OCI-M2 (cell line): ENCODE data around the gene CCBE1.
"Not testable (repeated sequence)": the region's sequence is repeated elsewhere in the genome, so short reads cannot be mapped to it uniquely, and the experiment has no call there.

Experiments used
- DNase-seq: peaks from one replicate; lab custom pipeline; 2025; ENCODE audit not compliant: unreplicated experiment; lab: John Stamatoyannopoulos, UW

CCBE1 gene

DNA sequence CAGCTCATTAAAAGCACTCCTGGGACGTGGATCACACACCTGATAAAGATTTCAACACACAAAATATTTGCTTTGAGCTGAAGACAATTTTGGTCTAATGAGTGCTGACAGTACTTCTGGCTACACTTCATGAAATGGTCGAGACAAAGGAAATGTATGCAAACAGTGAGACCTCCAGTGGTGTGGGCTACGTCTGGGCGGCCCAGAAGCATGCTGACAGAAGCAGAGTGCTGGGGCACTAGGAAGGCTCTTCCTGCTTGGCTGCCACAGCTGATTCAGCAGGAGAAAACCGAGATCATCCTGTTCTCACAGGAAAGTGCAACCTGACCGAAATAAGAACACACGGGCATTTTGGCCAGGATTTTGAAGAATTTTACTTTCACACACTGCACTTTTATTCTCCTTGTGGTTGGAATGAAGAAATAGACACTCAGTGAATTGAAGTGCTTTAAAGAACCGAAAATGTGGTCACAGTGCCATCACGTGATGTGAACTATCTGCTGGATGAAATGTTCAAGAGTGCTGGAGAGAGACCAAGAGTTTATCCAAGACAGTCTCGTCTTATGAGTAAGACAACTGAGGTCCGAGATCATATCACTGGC is 149.5 kb downstream of the CCBE1 start:
- DNase-seq = no peak

DNA sequence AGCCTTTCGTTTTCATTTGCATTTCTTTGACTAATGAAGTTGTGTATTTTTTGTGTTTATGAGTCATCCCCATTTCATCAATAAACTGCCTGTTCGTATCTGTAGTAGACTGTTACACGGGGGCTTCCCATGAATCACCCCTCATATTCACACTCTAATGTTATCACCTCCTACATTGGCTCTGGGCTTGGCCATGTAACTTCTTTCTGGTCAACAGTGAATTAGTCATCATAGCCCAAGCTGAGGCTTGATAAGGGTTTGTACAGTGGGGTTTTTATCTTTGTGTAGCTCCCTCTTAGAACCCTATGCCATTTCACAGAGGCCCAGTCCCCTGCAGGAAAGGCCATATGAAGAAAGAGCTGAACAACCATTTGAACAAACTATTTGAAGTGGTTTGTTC is 151.0 kb downstream of the CCBE1 start:
- no peak for DNase-seq

DNA sequence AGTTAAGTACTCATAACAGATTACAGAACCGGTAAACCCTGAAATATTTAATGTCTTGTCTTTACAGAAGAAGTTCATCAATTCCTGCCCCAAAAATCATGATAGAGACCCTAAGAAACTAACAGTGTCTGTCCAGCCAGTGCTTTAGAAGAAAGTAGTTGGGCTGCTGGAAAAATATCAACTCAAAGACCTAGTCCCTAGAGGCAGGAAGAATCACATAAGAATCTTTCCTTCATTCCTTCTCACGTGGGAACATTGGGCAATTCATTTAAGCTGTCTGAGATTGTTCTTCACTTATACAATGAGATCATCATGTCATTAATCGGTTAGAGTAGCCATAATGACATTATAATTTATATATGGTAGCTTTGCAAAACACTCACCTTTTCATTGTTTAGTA is 156.4 kb downstream of the CCBE1 start:
- no peak for DNase-seq

DNA sequence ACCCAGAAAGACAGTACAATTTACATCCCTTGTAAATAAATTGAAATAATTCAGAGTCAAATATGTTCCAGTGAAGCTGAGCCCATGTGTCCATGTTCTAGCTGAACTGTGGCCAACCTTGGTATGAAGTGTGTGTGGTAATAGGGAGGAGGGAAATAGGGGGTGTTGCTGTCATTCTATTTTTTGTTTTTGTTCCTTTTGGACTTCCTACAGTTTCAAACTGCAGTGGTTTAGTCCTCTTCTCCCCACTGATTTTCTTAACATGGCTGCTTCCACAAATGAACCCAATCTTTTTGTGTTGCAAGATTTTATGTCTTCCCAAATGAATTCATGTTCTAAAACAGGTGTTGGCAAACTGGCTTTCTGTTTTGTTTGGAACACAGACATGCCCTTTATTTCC is 156.9 kb downstream of the CCBE1 start:
- DNase-seq = no peak

DNA sequence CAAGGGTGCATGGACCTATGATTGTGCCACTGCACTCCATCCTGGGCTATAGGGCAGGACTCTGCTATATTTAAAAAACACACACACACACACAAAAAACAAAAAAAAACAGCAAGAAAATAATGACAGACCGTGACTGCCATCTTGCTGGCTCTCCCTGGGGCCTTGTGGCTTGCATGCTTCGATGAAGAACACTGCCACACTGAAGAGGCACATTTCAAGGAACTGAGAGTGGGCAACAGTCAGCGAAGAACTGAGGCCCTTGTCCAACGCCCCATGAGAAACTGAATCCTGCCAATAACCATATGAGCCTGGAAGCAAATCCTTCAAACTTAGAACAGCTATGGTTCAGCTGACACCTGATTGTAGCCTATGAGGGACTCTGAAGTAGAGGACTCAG is 158.1 kb downstream of the CCBE1 start:
- DNase-seq = no peak

DNA sequence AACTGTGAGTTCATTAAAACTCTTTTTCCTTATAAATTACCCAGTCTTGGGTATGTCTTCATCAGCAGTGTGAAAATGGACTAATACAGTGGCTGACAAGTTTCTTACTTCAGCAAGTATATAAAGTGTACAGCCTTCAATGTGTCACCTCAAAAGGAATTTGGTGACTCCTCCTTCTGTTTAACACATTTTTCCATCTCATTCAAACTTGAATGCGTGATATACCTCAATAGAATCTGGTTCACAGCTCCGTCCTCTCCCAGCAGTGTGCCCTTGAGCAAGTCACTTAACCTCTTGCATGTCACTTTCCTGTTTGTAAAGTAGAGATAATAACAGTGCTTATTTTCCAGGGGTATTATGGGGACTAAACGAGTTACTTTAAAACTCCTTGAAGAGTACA is 159.6 kb downstream of the CCBE1 start:
- DNase-seq = no peak

DNA sequence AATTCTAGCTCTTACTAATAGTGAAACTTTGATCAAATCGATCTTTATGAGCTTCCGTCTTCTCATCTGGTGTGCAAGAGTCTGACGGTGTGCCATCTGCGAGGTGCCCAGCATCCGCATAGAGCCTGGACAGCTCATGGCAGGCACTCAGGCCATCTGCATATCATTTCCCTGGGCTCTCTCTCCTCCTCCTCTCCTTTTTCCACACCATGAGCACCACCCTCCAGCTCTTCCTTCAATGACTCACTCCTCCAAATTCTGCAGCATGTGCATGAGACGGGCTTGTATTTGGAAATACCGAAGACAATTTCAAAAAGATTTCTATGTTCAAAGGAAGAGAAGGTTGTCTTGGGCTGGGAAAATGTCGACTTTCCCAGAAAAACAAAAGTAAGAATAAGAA is 161.1 kb downstream of the CCBE1 start:
- DNase-seq = no peak

DNA sequence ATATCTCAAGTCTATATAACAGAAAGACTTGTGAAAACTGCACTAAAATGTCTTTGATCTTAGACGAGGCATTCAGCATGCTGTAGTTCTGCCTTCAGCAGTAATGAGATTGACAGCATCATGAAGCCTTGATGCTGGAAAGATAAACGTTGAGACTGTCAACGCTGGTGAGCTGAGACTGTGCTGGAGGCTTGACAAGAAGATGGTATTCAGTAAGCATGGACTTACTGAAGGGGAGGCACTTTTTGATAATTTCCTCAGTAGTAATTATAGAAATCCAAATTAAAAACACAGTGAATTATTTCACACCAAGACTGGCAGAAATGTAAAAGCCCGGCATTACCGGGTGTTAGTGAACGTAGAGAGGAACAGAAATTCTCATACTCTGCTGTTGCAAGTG is 162.2 kb downstream of the CCBE1 start:
- DNase-seq = no peak

DNA sequence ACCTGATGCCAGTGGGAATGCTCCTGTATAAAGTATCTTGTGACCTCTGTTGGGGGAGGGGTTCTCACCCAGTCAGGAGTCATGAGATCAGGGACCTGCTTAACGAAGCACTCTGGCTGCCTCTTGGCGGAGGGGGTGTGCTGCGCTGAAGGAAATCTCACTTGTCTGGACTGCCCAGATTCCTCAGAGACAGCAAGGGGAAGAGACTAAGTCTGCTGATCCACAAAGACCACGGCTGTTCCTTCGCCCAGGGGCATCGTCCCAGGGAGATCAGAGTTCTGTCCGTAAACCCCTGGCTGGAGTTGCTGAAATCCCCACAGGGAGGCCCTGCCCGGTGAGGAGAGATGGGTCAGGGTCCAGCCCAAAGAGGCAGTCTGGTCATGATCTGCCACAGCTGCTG is 168.4 kb downstream of the CCBE1 start:
- DNase-seq = no peak

DNA sequence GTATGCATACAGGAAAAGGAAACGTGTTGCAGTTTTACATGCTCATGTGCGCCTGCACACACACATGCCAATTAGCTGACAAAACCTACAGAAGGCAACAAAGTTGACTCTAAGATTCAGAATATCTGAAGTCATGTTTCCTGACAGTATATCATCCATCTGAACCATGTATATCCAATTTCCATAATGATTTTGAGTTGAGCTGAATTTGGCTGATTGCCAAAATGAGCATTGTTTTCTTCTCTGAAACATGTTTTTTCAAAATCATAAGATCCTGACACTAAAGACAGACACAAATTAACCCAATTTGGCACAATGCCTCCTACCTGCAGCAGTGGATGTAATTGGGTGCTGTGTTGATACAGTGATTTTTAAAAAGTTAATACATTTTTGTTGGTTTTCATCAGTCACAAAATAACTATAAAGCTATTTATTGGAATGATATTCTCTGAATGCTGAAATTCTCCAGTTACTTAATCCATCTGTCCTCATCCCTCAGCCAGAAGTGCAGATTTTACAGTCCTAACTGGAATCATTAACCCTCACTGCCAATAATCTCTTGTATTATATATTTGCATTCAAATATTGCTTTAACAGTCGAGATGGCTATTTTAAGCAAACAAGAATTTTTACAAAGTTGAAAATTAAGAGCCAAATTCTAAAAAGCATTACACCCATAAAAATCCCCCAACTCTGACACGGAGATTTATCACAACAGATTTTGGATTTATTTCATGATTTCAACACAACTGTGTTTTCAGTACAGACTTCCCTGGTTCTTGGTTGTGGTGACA is 176.5 kb downstream of the CCBE1 start:
- DNase-seq = no peak

DNA sequence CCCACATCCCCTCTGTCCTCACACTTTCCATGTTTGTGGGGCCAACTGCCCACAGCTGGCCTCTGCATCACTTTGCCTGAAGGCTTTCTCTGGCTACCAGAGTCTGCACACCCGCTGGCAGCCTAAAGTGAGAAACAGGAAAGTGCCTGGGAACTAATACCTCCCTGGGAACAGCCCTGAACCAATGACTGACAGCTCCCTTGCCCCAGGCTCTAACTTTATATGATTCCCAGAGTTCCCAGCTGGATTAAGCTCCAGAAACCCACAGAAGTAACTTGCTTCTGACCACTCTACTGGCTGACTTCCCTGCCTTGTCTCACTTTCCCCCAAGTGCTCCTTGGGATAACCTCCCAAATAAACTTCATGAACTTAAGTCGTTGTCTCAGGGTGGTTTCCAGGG is 178.5 kb downstream of the CCBE1 start:
- DNase-seq = no peak

DNA sequence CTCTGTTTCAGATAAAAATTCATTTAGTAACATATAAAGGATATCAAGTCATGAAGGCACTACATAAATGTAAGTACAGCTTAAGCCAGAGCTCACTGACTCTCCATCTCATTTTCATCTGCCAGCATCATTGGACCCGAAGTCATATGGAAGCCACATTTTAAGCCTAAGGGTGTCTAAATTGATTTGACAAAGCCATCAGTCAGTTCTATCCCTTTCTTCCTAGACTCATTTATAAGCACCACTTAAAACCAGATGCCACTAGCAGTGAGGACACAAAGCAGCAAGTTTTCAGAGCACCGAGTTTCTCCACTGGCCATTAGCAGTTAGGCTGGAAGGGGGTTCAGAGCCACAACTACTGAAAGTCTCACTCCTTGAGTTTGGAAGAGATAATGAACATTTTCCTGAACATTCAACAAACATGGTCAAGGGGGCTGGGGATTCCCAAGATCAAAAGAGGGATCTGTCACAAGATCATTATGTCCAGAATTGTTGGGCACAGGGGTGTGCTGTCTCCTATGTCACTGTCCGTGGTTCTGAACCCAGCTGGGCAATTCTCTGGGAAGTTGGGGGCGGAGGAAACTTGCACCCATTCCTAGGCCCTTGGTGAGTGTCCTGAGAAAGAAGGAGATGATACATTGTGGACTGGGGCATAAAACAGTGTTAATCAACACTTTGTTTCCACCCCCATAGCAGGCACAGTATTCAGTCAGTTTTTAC is 179.6 kb downstream of the CCBE1 start:
- no peak for DNase-seq

DNA sequence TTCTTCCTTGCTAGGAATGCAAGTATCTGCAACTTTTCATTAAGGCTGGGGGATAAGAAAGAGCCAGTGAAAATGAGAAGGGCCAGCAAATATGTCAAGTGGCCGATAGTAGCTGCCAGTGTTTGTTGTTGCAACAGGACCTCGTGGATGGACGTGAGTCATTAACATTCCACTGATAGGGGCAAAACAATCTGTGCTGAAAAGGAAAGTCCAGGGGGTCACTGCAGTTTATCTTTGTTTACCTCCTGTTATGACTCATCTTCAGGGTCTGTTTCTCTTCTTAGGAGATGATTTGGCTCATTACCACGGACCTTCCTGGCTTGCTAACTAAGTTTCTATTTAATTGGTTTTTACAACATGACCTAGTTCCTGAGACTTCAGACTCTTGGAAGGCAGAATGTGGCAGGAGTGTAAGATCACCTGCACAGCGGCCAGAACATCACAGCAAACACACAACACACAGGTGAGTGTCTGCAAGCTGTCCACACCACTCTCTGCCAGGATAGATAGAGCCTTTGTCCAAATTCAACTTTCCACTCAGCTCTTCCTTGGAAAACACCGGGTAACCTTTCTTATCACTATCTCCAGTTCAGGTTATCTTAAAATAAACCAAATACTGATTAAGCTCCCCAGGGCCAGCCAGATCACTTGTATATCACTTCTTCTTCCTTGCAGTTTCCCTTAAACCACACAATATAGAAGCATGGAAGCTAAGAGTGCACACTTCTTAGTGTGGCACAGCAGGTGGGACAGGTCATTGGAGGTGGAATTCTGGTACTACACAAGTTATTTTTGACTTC is 180.7 kb downstream of the CCBE1 start:
- DNase-seq = no peak

DNA sequence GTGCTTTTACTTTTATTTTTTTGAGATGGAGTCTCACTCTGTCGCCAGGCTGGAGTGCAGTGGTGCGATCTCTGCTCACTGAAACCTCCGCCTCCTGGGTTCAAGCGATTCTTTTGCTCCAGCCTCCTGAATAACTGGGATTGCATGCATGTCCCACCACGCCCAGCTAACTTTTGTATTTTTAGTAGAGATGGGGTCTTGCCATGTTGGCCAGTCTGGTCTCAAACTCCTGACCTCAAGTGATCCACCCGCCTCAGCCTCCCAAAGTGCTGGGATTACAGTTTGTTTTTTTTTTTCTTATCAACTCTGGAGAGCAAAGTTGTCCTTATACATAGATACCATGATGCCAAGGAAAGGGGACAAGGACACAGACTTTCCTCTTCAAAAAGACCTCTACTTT is 181.3 kb downstream of the CCBE1 start:
- DNase-seq = not testable (repeated sequence)

DNA sequence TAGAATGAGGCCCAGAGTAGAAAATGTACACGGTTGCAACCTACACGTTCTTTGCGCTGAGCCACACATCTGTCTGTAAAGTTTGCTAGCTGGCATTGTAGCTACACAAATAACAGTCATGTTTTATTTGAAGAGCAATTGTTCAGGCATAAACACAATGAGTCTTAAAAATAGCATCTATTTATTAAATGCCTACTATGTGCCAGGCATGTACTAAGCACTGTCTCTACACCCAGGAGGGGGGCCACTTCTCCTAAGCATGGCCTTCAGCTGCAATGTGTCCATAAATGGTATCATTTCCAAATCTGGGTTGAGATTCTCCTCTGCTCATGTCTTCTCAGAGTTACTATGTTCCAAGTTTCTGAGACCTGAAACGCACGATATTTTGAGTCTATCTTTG is 182.1 kb downstream of the CCBE1 start:
- no peak for DNase-seq

DNA sequence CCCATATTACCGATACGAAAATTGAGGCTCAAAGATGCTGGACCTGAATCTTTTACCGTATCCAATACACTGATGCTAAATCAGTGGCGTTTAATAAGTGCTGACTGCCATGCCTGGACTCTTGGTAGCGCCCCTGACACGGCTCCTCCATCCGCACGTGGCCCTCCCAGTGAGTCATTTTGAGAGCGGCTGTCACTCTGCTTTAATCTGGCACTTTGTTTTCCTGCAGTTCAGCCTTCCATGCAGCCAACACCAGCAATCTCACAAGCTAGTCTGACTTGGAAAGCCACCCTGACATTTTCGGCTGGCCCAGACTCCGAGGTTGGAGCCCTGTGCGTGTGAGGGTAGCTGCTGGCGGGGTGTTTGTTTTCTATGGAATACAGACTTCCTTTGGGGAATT is 183.0 kb downstream of the CCBE1 start:
- DNase-seq = no peak

DNA sequence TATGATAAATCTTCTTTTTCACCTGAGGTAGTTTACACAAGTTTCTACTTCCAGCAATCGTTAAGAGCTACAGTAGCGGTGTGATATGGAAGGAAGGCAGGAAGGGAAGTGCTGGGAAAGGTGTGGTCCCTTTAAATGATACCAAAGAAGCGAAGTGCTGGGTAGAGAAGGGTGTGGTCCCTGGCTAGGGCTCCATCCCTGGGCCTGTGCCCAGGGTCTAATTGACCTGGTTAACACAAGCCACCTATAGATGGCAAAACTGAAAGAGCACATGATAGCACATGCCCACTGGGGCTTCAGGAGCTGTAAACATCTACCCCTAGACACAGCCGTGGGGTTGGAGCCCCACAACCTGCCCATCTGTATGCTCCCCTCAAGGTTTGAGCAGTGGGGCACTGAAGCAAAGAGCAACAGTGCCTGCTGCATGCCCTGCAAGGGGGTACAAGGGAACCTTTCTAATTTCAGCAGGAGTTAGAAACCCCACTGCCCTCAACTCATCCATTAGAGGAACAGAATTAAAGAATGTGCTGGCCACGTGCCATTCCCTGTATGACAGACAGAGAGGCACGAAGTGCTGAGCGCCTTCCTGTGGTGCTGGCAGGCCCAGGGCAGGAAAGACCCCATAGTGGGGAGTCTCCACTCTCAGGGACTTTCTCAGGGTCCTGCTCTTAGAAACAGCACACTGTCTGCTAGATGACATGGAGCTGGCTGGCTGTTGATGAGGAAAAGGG is 185.0 kb downstream of the CCBE1 start:
- DNase-seq = no peak

DNA sequence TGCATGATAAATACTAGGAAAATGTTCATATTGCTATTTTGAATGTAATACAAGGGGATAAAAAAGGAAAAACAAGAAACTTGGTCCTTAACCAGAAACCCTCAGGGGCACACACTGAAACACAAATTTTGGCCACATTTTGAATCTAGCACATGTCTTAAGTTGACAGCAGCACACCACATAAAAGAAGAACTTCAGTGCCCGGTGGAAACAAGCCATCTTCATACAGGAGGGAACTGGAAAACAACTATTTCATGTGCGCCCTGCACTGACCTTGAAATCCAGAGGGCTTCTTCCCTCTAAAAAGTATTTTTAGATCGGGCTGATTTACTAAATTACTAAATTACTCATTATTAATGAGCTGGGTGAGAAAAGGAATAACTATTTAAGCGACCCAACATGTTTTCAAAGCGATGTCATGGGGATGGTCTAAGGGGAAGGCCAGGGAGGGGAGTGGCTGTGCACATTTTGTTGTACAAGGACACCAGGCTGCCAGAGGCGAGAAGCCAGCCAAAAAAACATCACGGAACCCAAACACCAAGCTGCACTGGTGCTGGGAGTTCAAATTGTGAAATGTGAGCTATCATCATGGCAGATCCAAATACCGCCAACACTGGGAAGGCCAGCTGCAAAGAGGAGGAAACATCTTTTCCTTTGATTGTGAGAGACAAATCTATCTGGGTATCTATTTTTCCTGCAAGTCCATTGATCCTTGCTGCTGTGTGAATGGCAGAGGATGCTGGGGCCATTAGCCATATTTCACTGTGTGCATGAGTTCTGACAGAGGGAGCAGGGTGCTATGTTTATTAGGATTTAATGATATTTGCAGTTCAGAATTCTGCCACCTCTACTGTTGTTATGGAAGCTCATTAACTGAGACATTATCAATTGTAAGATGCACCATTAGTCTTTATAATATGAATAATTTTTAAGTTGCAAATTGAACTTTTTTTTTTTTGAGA is 187.5 kb downstream of the CCBE1 start:
- no peak for DNase-seq

DNA sequence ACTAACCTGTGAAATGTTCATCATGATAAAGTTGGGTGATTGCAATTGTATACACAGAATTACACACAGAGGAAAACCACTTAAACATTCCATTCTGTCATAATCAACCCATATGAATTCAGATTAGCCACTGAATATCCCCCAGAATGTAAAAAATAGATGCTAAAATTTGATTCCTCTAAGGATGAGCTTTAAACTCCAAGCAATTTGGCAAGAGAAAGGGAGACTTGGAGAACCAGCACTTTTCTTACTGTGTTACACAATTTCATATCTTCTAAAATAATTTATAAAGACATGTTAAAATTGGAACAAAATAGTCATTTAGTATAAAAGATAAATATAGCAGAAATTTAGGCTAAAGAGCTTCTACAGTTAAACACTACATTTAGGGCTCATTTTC is 191.9 kb downstream of the CCBE1 start:
- no peak for DNase-seq
